Dedifferentiated amniotic fluid mesenchymal stem cell (primary cell): ENCODE data around the gene RERE.
"Not testable (repeated sequence)": the region's sequence is repeated elsewhere in the genome, so short reads cannot be mapped to it uniquely, and the experiment has no call there.

Experiments used
- DNase-seq: peaks from one replicate; pipeline ENCODE4 v3.0.0-alpha.2; 2016; ENCODE audit errors: extremely low spot score

RERE gene

GRCh38 chr1:8844501-8845006, 27.1 kb upstream of the RERE start:
- no peak for DNase-seq

DNA sequence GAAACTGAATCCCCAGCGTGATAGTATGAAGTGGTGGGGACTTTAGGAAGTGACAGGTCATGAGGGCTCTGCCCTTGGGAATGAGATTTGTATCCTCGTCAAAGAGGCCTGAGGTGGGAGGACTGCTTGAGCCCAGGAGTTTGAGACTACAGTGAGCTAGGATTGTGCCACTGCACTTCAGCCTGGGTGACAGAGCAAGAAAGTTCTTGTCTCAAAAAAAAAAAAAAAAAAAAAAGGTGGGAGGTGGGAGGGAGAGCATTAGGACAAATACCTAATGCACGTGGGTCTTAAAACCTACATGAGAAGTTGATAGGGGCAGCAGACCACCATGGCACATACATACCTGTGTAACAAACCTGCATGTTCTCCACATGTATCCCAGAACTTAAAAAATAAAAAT, 24.0 kb upstream of the RERE start:
- no peak for DNase-seq

- no peak for DNase-seq
These were observed 22.6 kb upstream of the RERE start for GRCh38 chr1:8839990-8840389.

GRCh38 chr1:8835941-8836643, 18.7 kb upstream of the RERE start:
- DNase-seq: no peak

DNA sequence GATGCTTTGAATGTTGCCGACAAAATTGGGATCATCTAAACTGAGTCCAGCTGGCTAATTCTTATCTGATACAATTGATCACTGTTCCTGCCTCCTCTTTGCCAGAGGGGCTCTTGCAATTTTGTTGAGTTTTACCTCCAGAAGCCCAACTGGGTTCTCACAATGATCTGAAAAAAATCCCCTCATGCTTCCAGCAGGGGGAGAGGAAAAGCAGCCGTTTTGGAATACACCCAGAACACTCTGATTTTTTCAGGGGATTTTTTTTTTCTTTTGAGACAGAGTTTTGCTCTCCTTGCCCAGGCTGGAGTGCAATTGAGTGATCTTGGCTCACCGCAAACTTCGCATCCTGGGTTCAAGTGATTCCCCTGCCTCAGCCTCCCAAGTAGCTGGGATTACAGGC, 13.9 kb upstream of the RERE start:
- DNase-seq: no peak

DNA sequence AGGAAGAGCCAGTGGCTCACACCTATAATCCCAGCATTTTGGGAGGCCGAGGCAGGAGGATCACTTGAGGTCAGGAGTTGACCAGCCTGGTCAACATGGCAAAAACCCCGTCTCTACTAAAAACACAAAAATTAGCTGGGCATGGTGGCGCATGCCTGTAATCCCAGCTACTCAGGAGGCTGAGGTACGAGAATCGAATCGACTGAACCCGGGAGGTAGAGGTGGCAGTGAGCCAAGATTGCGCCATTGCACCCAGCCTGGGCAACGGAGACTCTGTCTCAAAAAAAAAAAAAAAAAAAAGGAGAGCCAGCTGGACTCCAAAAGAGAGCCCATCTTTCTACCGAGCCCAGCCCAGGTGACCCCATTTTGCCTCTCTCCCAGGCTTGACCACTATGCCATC, 13.3 kb upstream of the RERE start:
- not testable (repeated sequence) for DNase-seq

DNA sequence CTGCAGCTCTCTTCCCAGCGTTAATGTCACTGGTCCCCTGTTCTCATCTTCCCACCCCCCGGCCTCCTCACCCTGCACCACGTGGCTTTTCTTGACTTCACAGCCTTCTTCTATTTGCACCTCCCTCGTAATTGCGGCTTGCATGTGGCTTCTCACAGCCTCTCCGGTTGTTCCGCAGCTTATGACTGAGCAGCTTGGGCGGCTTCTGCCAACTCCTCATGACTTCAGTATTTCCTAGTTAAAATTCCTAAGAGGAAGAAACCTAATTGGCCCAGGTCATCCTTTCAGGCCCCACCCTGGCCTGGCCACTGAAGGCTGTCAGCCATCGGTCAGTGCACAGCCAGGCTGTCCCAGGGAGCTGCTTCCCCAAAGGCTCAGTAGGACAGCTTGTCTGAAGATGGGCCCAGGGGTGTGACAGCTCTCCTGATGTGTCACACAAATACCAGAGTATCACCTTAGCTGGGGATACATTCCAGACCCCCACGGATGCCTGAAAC, 8.6 kb upstream of the RERE start:
- no peak for DNase-seq

DNA sequence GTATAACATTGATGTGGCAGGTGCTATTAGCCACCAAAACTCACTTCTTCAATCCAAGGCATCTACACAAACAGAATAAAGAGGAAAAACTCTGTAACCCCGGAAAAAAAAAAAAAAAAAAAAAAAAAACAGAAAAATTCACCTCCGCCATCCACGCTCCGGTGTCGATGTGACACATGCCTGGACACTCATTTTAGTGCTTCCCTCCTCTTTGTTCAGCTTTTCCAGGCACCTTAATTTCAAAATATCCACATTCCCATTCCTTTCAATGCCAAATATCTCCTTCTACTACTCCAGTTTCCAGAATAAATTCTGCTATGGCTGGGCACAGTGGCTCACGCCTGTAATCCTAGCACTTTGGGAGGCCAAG, 5.8 kb upstream of the RERE start:
- no peak for DNase-seq

GRCh38 chr1:8822373-8823294, 5.2 kb upstream of the RERE start:
- DNase-seq: peak; percentile 82

DNA sequence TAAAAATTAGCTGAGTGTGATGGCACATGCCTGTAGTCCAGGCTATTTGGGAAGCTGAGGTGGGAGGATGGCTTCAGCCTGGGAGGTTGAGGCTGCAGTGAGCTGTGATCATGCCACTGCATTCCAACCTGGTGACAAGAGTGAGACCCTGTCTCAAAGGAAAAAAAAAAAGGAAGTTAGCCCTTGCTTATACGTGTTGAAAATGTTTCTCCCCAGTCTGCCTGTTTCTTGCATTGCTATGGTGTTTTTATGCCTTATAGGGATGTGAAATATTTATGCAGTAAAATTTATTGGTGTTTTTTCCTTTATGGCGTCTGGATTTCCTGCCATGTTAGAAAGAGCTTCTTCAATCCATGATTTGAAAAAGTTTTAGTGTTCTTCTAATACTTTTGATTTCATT, 3.6 kb upstream of the RERE start:
- DNase-seq: no peak

DNA sequence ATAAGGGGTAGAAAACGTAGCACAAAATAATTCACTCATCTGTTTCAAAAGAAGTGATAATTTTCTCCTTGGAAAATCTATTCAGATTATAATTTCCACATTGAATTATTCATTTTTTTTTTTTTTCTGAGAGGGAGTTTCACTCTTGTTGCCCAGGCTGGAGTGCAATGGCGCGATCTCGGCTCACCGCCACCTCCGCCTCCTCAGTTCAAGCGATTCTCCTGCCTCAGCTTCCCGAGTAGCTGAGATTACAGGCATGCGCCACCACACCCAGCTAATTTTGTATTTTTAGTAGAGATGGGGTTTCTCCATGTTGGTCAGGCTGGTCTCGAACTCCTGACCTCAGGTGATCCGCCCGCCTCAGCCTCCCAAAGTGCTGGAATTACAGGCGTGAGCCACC, 1.3 kb upstream of the RERE start:
- not testable (repeated sequence) for DNase-seq

DNA sequence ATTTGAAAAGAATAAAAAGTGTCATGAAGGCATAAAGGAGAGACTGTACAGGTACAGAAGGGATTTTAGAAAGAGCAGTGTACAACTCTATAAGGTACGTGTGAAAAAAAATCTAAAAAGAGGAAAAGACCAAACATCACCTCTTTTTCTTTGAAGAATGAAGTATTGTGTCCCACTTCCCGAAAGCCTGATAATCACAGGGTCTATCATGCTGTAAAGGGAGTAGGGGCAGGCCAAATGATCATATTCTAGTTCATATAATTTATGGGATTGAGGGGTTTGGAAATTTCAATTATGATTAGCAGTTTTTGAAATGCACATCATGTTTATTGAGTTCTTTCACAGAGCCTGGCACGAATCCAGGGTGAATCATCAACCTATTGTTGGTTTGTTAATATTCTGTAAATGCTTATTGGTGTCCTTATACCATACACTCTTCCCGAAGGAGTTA, 910 bp upstream of the RERE start:
- DNase-seq: peak; percentile 60

GRCh38 chr1:8816831-8817411, 519 bp downstream of the RERE start:
- DNase-seq: no peak

- DNase-seq: no peak
These were observed 1.2 kb downstream of the RERE start for GRCh38 chr1:8816264-8816663.

GRCh38 chr1:8815582-8816151, 1.8 kb downstream of the RERE start:
- DNase-seq: no peak

- no peak for DNase-seq
These were observed 2.6 kb downstream of the RERE start for GRCh38 chr1:8814865-8815264.

- no peak for DNase-seq
These were observed 3.4 kb downstream of the RERE start for GRCh38 chr1:8813991-8814390.

DNA sequence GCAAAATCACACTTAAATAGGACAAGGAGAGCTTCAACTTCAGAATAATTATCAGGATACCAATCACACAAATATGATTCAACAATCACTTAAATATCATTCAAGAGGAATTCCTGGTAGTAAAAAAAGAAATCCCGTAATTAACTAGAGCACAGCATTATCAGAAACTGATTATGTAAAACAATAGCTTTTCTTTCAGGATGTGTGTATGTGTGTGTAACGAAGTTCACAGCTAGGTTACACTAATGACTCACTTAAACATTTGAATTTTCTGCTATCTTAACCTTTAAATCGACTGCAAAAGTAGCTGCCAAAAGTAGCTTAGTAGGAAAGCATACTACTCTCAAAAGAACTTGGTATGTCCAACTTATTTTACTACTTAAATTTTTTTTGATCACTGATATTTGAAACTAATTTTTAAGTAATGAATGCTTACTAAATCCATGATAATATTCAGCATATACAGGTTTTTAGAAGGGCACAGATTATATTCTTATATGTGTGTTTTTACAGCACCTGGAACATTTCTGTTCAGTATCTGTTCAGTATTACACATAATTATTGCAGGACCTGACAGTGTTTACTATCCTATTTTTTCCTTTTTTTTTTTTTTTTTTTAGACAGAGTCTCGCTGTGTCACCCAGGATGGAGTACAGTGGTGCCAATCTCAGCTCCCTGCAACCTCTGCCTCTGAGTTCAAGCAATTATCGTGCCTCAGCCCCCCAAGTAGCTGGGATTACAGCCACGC, 4.2 kb downstream of the RERE start:
- DNase-seq: no peak

GRCh38 chr1:8812081-8812480, 5.4 kb downstream of the RERE start:
- DNase-seq: no peak

DNA sequence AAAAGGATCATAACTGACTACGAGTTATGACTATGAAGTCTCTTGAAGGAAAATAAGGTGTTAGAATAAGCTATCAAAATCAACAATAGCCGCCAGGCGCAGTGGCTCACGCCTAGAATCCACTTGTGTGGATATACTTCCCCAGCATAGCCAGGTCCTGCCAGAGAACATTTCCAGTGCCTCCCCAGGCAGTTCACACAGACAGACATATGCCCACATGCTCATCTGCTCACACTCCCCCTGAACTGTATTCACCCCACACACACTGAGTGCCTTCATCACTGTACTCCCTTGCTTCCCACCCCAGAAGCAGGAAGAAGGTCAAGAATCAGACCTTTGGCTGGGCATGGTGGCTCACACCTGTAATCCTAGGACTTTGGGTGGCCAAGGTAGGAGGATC, 6.5 kb downstream of the RERE start:
- no peak for DNase-seq

DNA sequence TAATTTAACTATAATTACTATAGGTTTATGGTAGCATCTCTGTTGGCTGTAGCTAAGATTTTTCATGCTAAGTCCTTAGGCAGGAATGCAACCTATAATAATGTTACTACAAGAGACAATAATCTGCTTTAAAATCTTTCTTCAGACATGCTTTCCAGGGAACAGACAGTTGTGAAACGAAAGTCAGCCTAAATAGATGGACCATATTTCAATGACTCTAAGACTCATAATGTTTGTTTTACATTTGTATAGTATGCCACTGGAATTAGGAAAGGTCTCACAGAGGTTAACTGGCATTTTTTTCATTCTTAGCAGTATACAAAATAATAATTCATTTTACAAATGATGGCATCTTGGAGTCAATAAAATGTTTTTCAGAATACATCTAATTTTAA, 8.1 kb downstream of the RERE start:
- DNase-seq: no peak
